ENCODE data around the gene SCAMP5. TPM values are rescaled to one million over a fixed set of nuclear protein-coding genes. Genes with fewer than 3 reads are reported as not detected.

The SCAMP5 gene
- total and polyA plus RNA-seq, 2 of the 13 experiments (the other 11 are each of a cell fraction or from before 2014, with no cell fraction given): 34.3 to 49.0 TPM

- TF ChIP-seq HOMEZ (CRISPR knock-in tag; IDR thresholded peaks at IDR 0.05; ENCODE audit: low read depth) (peak; percentile 30; the same call in 1 of the 2 replicates), ZNF850 (CRISPR knock-in tag; conservative IDR thresholded peaks at IDR 0.05) (no peak), ZNF749 (CRISPR knock-in tag; IDR thresholded peaks at IDR 0.05; ENCODE audit: borderline replicate concordance) (no peak), ZNF496 (CRISPR knock-in tag; IDR thresholded peaks at IDR 0.05; ENCODE audit: insufficient replicate concordance) (no peak), ZNF567 (CRISPR knock-in tag; IDR thresholded peaks at IDR 0.05; ENCODE audit: borderline replicate concordance) (no peak), POLR2A (IDR thresholded peaks at IDR 0.05; ENCODE audit: insufficient read depth in 1 of 2, low read depth in 2 of 2, low read length in 2 of 2) (no peak), ZNF597 (CRISPR knock-in tag; IDR thresholded peaks at IDR 0.05) (no peak), ZBTB38 (CRISPR knock-in tag; IDR thresholded peaks at IDR 0.05) (no peak), ZNF451 (CRISPR knock-in tag; IDR thresholded peaks at IDR 0.05) (no peak), ZBTB37 (CRISPR knock-in tag; IDR thresholded peaks at IDR 0.05) (no peak), AGO1 (IDR thresholded peaks at IDR 0.05; ENCODE audit: low read depth, low read length, poor library complexity, severe bottlenecking) (no peak), ZFP90 (CRISPR knock-in tag; IDR thresholded peaks at IDR 0.05; ENCODE audit: borderline replicate concordance) (no peak), MED1 (CRISPR knock-in tag; IDR thresholded peaks at IDR 0.05) (peak; percentile 84), KAT2B (IDR thresholded peaks at IDR 0.05; ENCODE audit: borderline replicate concordance, low read depth, low read length) (no peak), ISL2 (CRISPR knock-in tag; IDR thresholded peaks at IDR 0.05) (peak; percentile 65), ZSCAN30 (CRISPR knock-in tag; IDR thresholded peaks at IDR 0.05) (no peak), KDM1A (CRISPR knock-in tag; IDR thresholded peaks at IDR 0.05) (no peak), HMGXB4 (CRISPR knock-in tag; IDR thresholded peaks at IDR 0.05; ENCODE audit: borderline replicate concordance in 1 of 2, low read depth in 1 of 2) (0 out of 4 replicates have a peak, but pooled peaks of 1 of the 2 experiments have one; percentile 22), ZEB1 (IDR thresholded peaks at IDR 0.05; ENCODE audit: insufficient replicate concordance, low read depth) (peak; percentile 86), GTF3A (CRISPR knock-in tag; conservative IDR thresholded peaks at IDR 0.05) (no peak), HNRNPLL (IDR thresholded peaks at IDR 0.05; ENCODE audit: low read depth, low read length, poor library complexity, severe bottlenecking) (no peak), HMG20A (CRISPR knock-in tag; IDR thresholded peaks at IDR 0.05; ENCODE audit: borderline replicate concordance) (0 out of 2 replicates have a peak, but pooled peaks have one; percentile 22), UBTF (CRISPR knock-in tag; IDR thresholded peaks at IDR 0.05) (no peak)
Measured at GRCh38 chr15:75065467-75065850, 70.1 kb downstream of the SCAMP5 start (continued).

All from HepG2 (cell line).